Suppressor macrophage treated with lipopolysaccharide for 4 hours (primary cell): Measurements from ENCODE around the gene NOTCH3.

Source experiments
- DNase-seq: peaks from one replicate; pipeline ENCODE4 v3.0.0-alpha.2; 2020

The NOTCH3 gene

GRCh38 chr19:15159251-15159650 is 41.5 kb downstream of the NOTCH3 start:
- DNase-seq, result no peak

DNA sequence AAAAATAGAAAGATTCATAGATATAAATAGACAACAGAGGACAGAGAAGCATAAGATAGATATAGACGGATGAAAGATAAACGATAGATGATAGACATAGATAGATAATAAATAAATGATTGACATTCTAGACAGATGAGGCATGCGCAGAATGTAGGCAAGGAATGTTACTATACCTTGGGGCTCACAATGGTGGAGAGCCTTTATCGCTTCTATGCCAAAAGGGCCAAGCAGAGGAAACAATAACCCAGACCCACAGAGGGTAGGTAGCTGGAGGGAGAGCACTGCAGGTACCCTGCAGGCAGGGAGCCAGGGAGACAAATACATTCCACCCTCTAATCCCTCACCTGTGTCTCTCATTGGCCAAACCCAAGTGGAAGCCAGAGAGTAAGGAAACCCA is 44.4 kb downstream of the NOTCH3 start:
- DNase-seq, result no peak

DNA sequence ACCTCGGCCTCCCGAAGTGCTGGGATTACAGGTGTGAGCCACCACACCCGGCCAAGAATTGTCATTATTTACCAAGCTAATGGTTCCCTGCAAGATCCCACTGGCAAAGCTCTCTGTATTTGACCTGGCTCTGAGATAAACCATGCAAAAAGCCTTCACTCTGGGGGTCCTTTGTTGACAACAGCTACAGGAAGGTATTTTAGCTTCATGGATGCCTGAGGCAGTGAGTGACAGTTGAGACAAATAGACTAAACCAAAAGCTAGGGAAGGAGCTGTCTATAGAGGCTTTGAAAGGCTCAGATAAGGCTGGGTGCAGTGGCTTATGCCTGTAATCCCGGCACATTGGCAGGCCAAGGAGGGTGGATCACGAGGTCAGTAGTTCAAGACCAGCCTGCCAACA is 45.5 kb downstream of the NOTCH3 start:
- no peak for DNase-seq

- peak; percentile 61 for DNase-seq
These were observed 46.7 kb downstream of the NOTCH3 start for GRCh38 chr19:15154002-15154612.

GRCh38 chr19:15149737-15150136 is 51.1 kb downstream of the NOTCH3 start:
- peak; percentile 47 for DNase-seq

GRCh38 chr19:15147090-15147489 is 53.7 kb downstream of the NOTCH3 start:
- DNase-seq, result no peak

- no peak for DNase-seq
These were observed 56.6 kb downstream of the NOTCH3 start for GRCh38 chr19:15144046-15144646.

- DNase-seq, result no peak
These were observed 58.5 kb downstream of the NOTCH3 start for GRCh38 chr19:15142313-15142712.

DNA sequence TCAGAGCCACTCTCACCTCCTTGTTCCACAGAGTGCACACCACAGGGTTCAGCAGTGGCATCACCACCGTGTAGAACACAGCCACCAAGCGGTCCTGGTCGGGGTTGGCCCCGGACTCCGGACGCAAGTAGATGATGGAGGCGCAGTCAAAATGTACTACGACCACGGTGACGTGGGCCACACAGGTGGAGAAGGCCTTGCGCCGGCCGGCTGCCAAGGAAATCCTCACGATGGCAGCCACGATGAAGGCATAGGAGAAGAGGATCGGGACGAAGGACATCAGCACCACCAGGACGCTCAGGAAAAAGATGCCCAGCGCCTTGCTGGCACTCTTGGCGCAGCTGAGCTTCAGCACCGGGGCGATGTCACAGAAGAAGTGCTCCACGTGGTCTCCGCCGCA is 59.7 kb downstream of the NOTCH3 start:
- DNase-seq, result no peak

- DNase-seq, result no peak
These were observed 62.4 kb downstream of the NOTCH3 start for GRCh38 chr19:15138427-15138826.

DNA sequence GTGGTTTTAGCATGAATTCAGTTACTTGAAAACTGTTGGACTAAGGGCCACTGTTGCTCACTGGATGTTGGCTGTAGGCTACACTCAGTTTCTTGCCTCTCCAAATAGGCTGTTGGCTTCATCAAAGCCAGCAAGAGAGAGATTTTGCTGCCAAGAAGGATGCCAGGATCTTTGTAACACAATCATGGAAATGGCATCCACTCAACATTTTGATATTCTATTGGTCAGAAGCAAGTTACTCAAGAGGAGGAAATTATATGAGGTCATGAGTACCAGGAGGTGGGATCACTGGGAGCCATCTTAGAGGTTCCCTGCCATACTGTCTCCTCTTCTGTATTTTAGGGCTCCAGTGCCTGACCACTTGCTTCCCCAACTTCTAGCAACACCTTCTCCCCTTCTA is 63.0 kb downstream of the NOTCH3 start:
- DNase-seq, result no peak

GRCh38 chr19:15136234-15136954 is 64.4 kb downstream of the NOTCH3 start:
- DNase-seq, result peak; percentile 23

DNA sequence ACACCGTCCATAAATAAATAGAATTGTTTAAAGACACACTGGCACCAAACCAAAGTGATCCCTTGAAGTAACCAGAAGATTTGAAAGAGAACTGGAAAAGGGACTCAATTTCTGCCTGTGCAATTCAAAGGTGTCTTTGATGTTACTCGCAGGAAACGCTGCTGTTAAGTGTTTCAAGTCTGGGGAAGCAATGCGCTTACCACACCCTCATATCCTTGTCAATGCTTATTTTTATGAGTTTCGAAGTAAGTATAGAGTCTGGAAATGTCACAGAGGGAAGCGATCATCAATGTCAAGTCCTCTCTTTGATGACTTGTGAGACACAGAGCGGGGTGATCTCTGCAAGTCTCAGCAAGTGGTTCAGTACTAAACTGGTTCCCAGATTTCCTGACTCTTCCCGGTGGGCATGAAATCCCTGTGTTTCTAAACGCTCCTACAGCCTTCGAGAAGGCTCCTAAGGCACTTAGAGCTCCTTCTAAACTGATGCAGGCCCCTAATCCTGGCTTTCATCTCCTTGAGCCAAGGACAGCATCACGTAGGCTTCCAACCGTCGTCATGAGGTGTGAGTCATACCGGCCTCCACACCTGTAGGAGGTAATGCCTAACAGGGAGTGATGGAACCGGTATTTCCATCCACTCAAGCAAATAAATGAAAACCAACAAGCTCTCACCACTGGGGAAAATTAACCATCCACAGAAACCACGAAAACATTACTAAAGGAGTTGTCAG is 70.8 kb downstream of the NOTCH3 start:
- DNase-seq, result no peak

GRCh38 chr19:15128162-15128770 is 72.5 kb downstream of the NOTCH3 start:
- DNase-seq, result no peak

DNA sequence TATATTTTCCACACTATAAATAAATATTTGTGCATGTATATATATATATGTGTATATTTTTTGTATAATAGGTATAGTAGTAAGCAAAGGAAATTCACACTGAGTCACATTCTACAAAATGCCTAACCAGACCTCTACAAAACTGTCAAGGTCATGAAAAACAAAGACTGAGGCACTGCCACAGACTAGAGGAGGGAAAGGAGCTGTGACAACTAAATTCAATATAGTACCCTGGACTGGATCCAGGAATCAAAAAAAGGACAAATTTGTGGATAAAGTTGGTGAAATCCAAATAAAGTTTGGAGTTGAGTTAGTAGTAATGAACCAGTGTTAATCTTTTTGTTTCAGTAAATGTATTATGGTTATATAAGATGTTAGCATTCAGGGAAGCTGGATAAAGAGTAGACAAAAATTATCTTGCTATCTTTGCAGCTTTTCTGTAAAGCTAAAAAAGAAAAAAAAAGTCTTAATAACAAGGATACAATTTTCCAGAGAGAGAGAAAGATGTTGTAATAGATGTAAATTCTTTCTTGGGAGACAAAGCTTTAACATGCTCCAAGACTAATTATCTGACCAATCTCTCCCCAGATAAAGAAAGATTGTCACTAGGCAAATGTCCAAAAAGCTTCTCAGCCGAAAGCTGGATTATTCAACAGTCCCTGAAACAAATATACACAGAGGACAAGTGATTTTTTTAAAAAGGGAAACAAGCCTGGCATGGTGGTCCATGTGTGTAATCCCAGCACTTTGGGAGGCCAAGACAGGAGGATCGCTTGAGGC is 74.5 kb downstream of the NOTCH3 start:
- DNase-seq, result no peak

DNA sequence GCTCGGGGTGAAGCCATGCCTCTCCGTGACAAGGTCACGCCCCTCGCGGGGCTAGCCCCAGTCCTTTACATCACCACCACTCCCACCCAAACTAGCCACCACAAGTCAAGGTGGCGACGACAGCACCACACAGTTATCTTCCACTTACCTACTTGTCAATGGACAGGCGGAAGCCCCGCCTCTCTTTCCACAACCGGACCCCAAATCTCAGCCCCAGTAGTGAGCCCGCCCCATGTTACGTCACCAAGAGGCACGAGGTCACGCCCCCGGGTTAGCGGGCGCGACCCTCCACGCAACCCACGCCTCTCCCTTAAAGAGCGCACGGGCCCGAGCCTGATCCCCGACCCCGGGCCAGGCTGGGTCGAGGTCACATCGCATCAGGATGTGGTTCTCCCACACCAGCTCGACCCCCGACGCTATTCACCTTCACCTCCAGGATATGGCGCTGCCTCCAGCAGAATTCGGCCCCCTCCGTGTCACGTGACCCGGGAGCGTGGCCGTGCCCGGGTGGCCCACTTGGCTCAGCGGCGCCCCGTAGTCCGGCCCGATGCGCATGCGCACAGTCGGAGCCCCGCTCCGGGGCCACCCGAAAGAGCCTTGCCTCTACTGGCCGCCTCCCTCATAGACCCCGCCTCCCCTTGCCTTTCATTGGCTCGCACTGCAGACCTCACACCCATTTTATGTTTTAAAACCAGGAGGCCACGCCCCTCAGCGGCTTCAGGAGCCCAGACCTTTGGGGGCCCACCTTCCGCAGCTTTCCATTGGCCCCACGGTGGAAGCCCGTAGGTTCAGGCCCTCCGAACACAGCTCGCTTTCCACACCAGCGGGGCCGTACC is 75.3 kb downstream of the NOTCH3 start:
- peak; percentile 99 for DNase-seq

- peak; percentile 19 for DNase-seq
These were observed 76.1 kb downstream of the NOTCH3 start for GRCh38 chr19:15124572-15125231.

DNA sequence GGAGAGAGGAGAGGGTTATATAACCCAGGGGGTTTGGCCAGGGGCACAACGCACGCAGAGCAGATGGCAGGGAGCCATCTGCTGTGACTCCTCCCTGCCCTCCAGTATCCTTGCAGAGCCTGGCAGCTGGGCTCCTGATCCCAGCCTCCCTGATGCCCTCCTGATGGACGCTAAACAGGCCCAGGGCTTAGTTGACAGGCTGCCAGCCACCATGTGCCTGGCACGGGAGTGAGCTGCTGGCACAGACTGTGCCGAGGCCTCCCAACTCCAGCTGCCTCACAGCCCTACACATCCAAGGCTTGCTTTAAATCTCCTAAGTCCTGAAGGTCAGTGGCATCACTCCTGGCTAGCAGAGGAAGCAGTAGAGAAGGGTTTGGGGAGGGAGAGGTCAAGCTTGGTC is 76.9 kb downstream of the NOTCH3 start:
- no peak for DNase-seq

DNA sequence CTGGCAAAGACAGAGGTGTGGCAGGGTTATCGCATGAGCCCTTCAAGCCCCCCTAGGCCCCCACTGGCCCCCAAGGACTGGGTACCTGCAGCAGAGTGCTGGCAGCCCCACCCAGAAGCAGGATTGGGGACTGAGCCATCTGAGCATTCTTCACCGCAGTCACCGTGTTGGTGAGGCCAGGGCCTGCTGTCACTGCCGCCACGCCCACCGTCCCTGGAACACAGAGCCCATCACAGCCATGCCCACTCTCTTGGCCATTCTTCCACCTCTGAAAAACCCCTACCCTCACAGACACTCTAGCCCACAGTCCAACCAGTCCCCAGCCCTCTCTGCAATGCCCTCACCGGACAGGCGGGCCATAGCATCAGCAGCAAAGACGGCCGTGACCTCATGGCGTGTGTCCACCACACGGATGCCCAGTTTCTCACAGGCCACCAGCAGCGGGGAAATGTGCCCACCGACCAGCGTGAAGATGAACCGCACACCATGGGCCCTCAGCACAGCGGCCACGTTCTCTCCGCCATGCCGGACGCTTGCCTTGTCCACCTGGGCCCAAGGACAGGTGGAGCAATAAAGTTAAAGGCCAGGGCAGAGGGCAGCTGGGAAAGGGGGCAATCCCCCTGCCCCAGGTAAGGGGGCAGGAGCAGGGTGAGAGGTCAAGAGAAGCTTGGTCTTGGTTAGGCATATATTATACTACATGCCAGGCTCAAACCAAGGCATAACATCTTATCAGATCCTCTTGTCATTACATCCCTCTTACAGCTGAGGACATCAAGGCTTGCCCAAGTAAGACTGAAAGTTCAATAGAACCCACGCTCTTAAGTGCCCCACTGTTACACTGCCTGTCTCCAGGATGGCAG is 77.5 kb downstream of the NOTCH3 start:
- DNase-seq, result no peak
